Bone marrow (tissue), 2 donors: Measurements from ENCODE around the gene ATP6V1A.

Source experiments
- DNase-seq, 2 donors: peaks; one replicate each; lab custom pipeline; 2025; lab: John Stamatoyannopoulos, UW

ATP6V1A gene

DNA sequence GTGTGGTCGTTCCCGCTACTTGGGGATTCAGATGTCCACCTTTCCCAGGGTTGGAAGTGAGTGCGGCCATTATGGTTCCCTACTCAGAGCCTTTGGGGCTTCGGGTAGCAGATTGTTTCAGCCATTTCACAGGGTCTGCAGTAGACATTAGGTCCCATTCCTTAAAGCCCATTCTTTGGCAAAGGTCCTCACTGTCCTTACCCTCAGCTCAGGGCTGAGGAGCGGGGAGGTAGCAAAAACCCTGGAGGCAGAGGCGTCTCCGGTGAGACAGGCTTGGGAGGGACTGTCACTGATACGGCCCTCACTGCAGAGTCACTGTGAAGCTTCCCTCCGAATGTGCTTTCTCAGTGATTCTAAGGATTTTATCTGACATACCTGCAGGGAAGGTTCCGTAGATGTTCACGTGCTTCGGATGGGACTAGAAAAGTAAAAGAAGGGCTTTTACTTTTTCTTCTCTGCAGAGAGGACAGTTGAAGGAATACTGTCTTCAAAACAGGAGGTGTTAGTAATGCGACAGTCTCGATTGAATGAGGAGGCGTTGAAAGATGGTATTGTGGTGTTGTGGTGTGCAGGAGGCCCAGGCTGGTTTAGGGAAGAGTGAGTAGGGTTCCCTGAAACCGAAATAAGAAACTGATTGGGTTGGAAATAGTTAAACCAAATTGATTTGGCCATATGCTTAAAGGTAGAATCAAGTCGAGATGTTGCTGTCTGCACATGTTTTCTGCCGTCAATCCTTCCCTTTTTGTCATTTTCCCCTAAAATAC lies 630 bp downstream of the ATP6V1A start:
- DNase-seq, result no peak

GRCh38 chr3:113751141-113751540 lies 4.3 kb downstream of the ATP6V1A start:
- no peak for DNase-seq

GRCh38 chr3:113753376-113753985 lies 6.6 kb downstream of the ATP6V1A start:
- DNase-seq, result no peak

DNA sequence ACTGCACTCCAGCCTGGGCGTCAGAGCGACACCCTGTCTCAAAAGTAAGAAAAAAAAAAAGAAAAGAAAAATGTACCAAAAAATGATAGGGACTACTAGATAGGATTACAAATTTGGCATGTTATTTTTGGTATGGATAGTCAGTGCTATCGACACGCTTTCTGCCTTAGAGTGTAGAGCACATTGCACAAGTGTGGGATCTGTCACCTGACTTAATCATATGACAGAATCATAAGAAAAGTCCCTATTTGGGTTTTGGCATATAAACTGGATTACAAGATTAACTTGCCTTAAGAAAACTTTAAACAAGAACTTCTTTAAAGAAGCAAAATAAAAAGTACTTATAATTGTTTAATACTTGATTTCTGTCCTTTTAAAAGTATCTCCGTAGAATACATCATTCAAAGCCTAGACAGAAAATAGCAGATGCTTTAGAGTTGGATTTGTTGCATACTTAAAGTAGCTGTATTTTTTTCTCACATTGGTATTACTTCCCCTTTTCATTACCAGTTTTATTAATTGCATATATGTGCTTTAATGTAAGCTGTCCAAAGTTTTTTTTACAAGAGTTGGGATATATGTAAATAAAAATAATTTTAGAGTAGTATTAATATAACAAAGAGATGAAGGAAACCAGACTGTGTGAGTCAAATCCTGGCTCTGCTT lies 7.8 kb downstream of the ATP6V1A start:
- peak in 1 of 2 donors; percentile 52 for DNase-seq

- no peak for DNase-seq
Observed at GRCh38 chr3:113758389-113759024, 11.7 kb downstream of the ATP6V1A start.

GRCh38 chr3:113764698-113765097 lies 17.9 kb downstream of the ATP6V1A start:
- no peak for DNase-seq

GRCh38 chr3:113769551-113769950 lies 22.7 kb downstream of the ATP6V1A start:
- DNase-seq, result peak in 1 of 2 donors; percentile 63

GRCh38 chr3:113771993-113772392 lies 25.2 kb downstream of the ATP6V1A start:
- no peak for DNase-seq

DNA sequence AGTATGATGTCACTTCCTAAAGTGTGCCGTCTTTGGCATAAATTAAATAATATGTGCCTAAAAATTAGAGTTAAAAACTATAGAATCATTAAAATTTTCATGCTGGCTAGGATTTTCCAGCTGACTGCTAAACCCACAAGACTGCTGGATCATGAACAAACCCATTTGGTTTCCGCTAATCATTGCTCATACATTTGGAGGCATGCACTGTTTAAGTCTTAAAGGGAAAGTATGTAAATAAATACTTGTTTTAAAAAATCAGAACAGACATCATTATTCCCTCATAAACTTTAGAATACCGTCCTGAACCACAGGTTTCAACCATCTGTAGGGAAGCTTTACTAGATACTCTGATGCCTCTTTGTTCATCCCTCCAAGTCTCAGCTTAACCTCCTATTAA lies 26.5 kb downstream of the ATP6V1A start:
- no peak for DNase-seq

- no peak for DNase-seq
Observed at GRCh38 chr3:113775516-113775915, 28.7 kb downstream of the ATP6V1A start.

GRCh38 chr3:113776564-113776963 lies 29.7 kb downstream of the ATP6V1A start:
- no peak for DNase-seq

- peak in 1 of 2 donors; percentile 46 for DNase-seq
Observed at GRCh38 chr3:113783463-113783862, 36.6 kb downstream of the ATP6V1A start.

DNA sequence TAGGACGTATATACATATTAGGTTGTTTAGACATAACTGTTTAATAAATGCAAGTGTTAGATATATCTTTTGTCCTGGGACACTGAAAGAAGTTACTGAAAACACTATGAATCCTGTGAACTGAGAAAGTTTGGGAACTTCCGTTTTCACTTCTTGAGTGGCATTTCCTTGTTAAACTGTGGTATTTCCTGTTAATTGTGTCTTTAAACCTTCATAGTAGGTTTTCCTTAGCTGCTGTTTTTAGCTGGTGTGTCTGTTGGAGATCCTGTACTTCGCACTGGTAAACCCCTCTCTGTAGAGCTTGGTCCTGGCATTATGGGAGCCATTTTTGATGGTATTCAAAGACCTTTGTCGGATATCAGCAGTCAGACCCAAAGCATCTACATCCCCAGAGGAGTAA lies 37.1 kb downstream of the ATP6V1A start:
- DNase-seq, result peak in 1 of 2 donors; percentile 31

DNA sequence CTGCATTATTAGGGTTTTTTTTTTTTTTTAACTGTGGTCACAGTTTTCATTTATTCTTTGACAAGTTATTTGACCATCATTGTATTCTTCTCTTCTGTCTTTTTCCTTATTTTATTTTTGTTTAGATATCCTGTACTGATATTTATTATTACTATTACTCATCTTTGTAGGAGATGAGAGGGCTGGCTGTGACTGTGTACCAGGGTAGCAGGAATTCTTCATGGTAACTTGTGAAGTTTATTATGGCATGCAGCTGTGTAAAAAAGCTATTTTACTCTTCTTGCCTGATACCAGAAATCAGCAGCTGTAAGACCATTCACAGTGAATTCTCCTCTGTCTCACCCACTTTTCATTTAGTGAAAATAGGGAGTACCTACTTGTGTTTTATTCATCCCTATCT lies 44.5 kb downstream of the ATP6V1A start:
- DNase-seq, result no peak

GRCh38 chr3:113794526-113794925 lies 47.7 kb downstream of the ATP6V1A start:
- DNase-seq, result peak in 1 of 2 donors; percentile 65

GRCh38 chr3:113795693-113796092 lies 48.9 kb downstream of the ATP6V1A start:
- no peak for DNase-seq

DNA sequence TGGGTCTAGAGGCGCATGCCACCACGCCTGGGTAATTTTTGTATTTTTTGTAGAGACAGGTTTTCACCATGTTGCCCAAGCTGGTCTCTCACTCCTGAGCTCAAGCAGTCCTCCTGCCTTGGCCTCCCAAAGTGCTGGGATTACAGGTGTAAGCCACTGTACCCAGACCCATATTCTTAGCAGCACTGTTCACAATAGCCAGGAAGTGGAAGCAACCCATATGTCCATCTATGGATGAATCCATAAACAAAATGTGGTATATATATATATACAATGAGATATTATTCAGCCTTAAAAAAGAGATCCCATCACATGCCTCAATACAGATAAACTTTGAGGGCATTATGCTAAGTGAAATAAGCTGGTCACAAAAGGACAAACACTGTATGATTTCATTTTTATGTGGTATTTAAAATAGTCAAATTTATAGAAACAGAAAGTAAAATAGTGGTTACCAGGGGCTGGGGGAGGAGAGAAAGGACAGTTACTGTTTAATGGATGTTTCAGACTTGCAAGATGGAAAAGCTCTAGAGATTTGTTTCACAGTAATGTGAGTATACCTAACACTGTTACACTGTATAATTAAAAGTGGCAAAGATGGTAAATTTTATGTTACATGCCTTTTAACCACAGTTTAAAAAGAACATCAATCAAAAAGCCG lies 56.1 kb downstream of the ATP6V1A start:
- peak in 1 of 2 donors; percentile 30 for DNase-seq

DNA sequence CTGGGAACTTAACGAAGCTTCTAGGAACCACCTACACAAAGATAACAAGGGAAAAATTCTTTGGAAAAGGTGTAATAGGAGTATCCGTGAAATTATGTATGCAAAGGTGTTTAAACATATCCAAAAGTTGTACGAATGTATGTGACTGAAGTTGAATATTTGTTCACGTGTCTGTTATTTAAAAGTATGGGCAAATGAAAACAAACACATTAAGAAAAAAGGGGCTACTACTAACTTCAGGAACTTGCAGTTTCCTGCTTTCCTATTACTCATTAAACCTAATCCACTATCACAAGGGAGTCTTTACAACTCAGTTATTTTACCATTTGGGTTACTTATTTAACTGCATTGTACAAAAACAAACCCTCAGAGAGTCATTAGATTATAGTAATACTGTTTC lies 57.8 kb downstream of the ATP6V1A start:
- DNase-seq, result no peak

DNA sequence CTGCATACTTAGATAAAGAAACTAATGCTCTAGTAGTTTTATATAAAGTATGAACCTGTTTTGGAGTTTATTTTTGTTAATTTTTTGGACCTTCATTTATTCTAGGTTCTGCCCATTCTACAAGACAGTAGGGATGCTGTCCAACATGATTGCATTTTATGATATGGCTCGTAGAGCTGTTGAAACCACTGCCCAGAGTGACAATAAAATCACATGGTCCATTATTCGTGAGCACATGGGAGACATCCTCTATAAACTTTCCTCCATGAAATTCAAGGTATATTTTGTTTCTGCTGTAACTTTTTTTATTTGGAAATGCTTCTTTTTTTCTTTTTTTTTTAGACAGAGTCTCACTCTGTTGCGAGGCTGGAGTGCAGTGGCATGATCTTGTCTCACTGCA lies 58.4 kb downstream of the ATP6V1A start:
- no peak for DNase-seq

- no peak for DNase-seq
Observed at GRCh38 chr3:113812854-113813253, 66.0 kb downstream of the ATP6V1A start.

DNA sequence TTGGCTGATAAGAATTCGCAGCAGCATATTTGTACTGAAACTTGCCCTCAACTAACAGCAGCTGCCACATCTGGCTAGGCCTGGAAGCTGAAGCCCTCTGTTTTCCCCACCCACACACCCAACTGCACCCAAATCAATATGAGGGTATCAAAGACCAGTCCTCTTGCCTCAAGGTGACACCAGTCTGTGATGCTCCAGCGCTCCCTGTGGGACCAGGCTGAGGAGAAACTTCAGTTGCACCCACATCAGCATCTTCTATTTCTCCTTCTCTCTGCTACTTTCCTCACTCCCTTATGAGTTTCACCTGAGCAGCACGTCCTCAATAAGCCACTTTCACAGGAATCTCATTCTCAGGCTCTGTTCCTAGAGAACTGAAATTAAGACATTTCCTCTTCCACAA lies 73.0 kb downstream of the ATP6V1A start:
- DNase-seq, result no peak

GRCh38 chr3:113825090-113825489 lies 78.3 kb downstream of the ATP6V1A start:
- peak in 1 of 2 donors; percentile 2 for DNase-seq
